ENCODE measurements around the gene IL17REL.

- no peak for TF ChIP-seq CTCF (IDR thresholded peaks at IDR 0.05)
- TF ChIP-seq POLR2A (IDR thresholded peaks at IDR 0.05) = no peak
Measured at GRCh38 chr22:50059881-50060262, 47.3 kb upstream of the IL17REL start.
